Dermis microvascular lymphatic vessel endothelial cell (primary cell): Measurements from ENCODE around the gene DCLK3. TPM values are rescaled to one million over a fixed set of nuclear protein-coding genes. Genes with fewer than 3 reads are reported as not detected.

Experiments
- DNase-seq, 2 donors: peaks; one replicate each; pipeline versions ENCODE4 v3.0.0 to v3.0.0-alpha.2; 2010; ENCODE audit warnings: low read depth in 2 of 2
- total RNA-seq: library from RNA; depleted of rRNA; stranded (reverse); fragments of >200 nt; gene quantifications from 2 replicates; pipeline ENCODE4 v1.2.1, GENCODE V29; 2014

DCLK3 gene
- not detected in 2 replicates for total RNA-seq

GRCh38 chr3:36763850-36764703, at the start of gene DCLK3:
Gene DCLK3 (minus strand): TSS chr3:36764553. CDS start chr3:36764263, 290 bp downstream.
- DNase-seq, result no peak

GRCh38 chr3:36813305-36813704, 49.0 kb upstream of the DCLK3 start:
- DNase-seq, result no peak

GRCh38 chr3:36812240-36812639, 47.9 kb upstream of the DCLK3 start:
- DNase-seq, result no peak

GRCh38 chr3:36811768-36812167, 47.4 kb upstream of the DCLK3 start:
- no peak for DNase-seq

GRCh38 chr3:36804295-36805055, 40.1 kb upstream of the DCLK3 start:
- DNase-seq, result no peak

GRCh38 chr3:36803091-36803791, 38.9 kb upstream of the DCLK3 start:
- DNase-seq, result no peak

GRCh38 chr3:36800533-36801116, 36.3 kb upstream of the DCLK3 start:
- DNase-seq, result no peak

GRCh38 chr3:36796881-36797280, 32.5 kb upstream of the DCLK3 start:
- DNase-seq, result peak in 1 of 2 donors; percentile 3

GRCh38 chr3:36796161-36796560, 31.8 kb upstream of the DCLK3 start:
- DNase-seq, result no peak

- no peak for DNase-seq
Observed at GRCh38 chr3:36795622-36796021, 31.3 kb upstream of the DCLK3 start.

- DNase-seq, result peak; percentile 5 to 50
Observed at GRCh38 chr3:36792342-36792741, 28.0 kb upstream of the DCLK3 start.

- DNase-seq, result no peak
Observed at GRCh38 chr3:36790765-36791164, 26.4 kb upstream of the DCLK3 start.

- no peak for DNase-seq
Observed at GRCh38 chr3:36786921-36787890, 22.9 kb upstream of the DCLK3 start.

- no peak for DNase-seq
Observed at GRCh38 chr3:36784138-36784635, 19.8 kb upstream of the DCLK3 start.

GRCh38 chr3:36777424-36778218, 13.3 kb upstream of the DCLK3 start:
- no peak for DNase-seq

- no peak for DNase-seq
Observed at GRCh38 chr3:36776436-36776835, 12.1 kb upstream of the DCLK3 start.

- no peak for DNase-seq
Observed at GRCh38 chr3:36774052-36774451, 9.7 kb upstream of the DCLK3 start.

- no peak for DNase-seq
Observed at GRCh38 chr3:36771931-36772330, 7.6 kb upstream of the DCLK3 start.

GRCh38 chr3:36769926-36770325, 5.6 kb upstream of the DCLK3 start:
- no peak for DNase-seq
